H1 (cell line): Measurements from ENCODE around the gene TXK. TPM values are rescaled to one million over a fixed set of nuclear protein-coding genes. Genes with fewer than 3 reads are reported as not detected.

Experiments
- CTCF ChIA-PET: fragments of 300-600 bp; sonication (Branson Sonifier 250); formaldehyde crosslinking; loops from one replicate; lab custom pipeline; 2021; ENCODE audit not compliant: partially characterized antibody; lab: Charles Lee
- POLR2A ChIA-PET: fragments of 300-600 bp; sonication (Branson Sonifier 250); formaldehyde crosslinking; loops from one replicate; lab custom pipeline; 2021; ENCODE audit warnings: inconsistent platforms; ENCODE audit not compliant: partially characterized antibody; lab: Charles Lee
- DNase-seq, 2 experiments: peaks; one replicate each; pipeline versions ENCODE4 v3.0.0 to v3.0.0-alpha.2; 2010 to 2022; ENCODE audit warnings: low spot score in 2 of 2, low read depth in 1 of 2, mixed read lengths in 1 of 2
- FAIRE-seq: peaks from 2 replicates; lab custom pipeline; 2011; peaks lifted over from hg19 to GRCh38; lab: Jason Lieb, UNC
- H2AFZ ChIP-seq: 2 replicates; pipeline ENCODE4 v1.8.1; 2012; ENCODE audit warnings: low read length, inconsistent platforms
- H2AK5ac ChIP-seq: 2 replicates; pipeline ENCODE4 v1.6.1; 2013; ENCODE audit warnings: low read depth, low read length
- H2BK120ac ChIP-seq: replicated peaks from 2 replicates; pipeline ENCODE3; 2013; ENCODE audit warnings: low read depth, low read length, inconsistent platforms
- H2BK12ac ChIP-seq: 2 replicates; pipeline ENCODE4 v1.6.1; 2013; ENCODE audit warnings: low read depth, low read length
- H2BK15ac ChIP-seq: 2 replicates; pipeline ENCODE4 v1.6.1; 2013; ENCODE audit warnings: low read length
- H2BK20ac ChIP-seq: 2 replicates; pipeline ENCODE4 v1.6.1; 2013; ENCODE audit warnings: low read length
- H2BK5ac ChIP-seq: 2 replicates; pipeline ENCODE4 v1.6.1; 2013; ENCODE audit warnings: low read depth, low read length
- H3K14ac ChIP-seq: 2 replicates; pipeline ENCODE4 v1.6.1; 2013; ENCODE audit warnings: inconsistent platforms; ENCODE audit not compliant: insufficient read length
- H3K18ac ChIP-seq: 2 replicates; pipeline ENCODE4 v1.6.1; 2013; ENCODE audit warnings: low read length; ENCODE audit errors: extremely low read depth
- H3K23ac ChIP-seq: 2 replicates; pipeline ENCODE4 v1.6.1; 2013; ENCODE audit warnings: inconsistent platforms; ENCODE audit not compliant: insufficient read length
- H3K23me2 ChIP-seq: 2 replicates; pipeline ENCODE4 v1.6.1; 2013; ENCODE audit warnings: low read depth, low read length
- H3K27ac ChIP-seq: 2 replicates; pipeline ENCODE4 v1.6.1; 2011; ENCODE audit warnings: low read depth, low read length, inconsistent platforms
- H3K27me3 ChIP-seq, 4 experiments: replicated peaks in 1 of 4; 1 replicate in 1 of 4; 2 replicates in 3 of 4; pipeline versions ENCODE4 v1.6.1 to v1.8.1; 2011 to 2013; ENCODE audit warnings: low read length in 3 of 4, mild to moderate bottlenecking in 3 of 4, inconsistent platforms in 2 of 4, mixed read lengths in 2 of 4, moderate library complexity in 1 of 4; ENCODE audit not compliant: control insufficient read depth in 3 of 4, insufficient read depth in 3 of 4; ENCODE audit errors: extremely low read depth in 1 of 4
- H3K36me3 ChIP-seq, 4 experiments: 2 replicates each; pipeline versions ENCODE4 v1.6.1 to v1.8.1; 2011 to 2013; ENCODE audit warnings: mild to moderate bottlenecking in 4 of 4, low read length in 3 of 4, moderate library complexity in 2 of 4, control low read depth in 1 of 4, inconsistent platforms in 1 of 4; ENCODE audit not compliant: insufficient read depth in 4 of 4, control insufficient read depth in 2 of 4
- H3K4ac ChIP-seq: replicated peaks from 2 replicates; pipeline ENCODE3; 2013; ENCODE audit warnings: low read length, low read depth, mixed read lengths, inconsistent platforms; ENCODE audit not compliant: insufficient read length
- H3K4me1 ChIP-seq, 4 experiments: replicated peaks in 1 of 4; 1 replicate in 1 of 4; 2 replicates in 3 of 4; pipeline versions ENCODE4 v1.6.1 to v1.8.1; 2011 to 2013; ENCODE audit warnings: low read length in 3 of 4, inconsistent platforms in 2 of 4, mixed read lengths in 1 of 4; ENCODE audit not compliant: insufficient read depth in 4 of 4, control insufficient read depth in 3 of 4
- H3K4me2 ChIP-seq, 2 experiments: 2 replicates each; pipeline versions ENCODE4 v1.6.1 to v1.8.1; 2011 to 2013; ENCODE audit warnings: low read depth in 2 of 2, low read length in 2 of 2, control low read depth in 1 of 2, inconsistent platforms in 1 of 2, mild to moderate bottlenecking in 1 of 2; ENCODE audit not compliant: insufficient read depth in 1 of 2
- H3K4me3 ChIP-seq, 4 experiments: fragments of 200-600, 300-600 bp in 1 of 4; sonication (generic), shearing (Covaris generic), sonication (Bioruptor Twin) in 1 of 4; 2 replicates each; pipeline versions ENCODE4 v1.5.1 to v1.8.1; 2011 to 2016; ENCODE audit warnings: low read length in 4 of 4, low read depth in 3 of 4, control low read depth in 2 of 4, inconsistent platforms in 2 of 4, mild to moderate bottlenecking in 2 of 4, mixed read lengths in 1 of 4, moderate library complexity in 1 of 4; ENCODE audit not compliant: insufficient read depth in 2 of 4; ENCODE audit errors: extremely low read depth in 1 of 4
- H3K56ac ChIP-seq: replicated peaks from 2 replicates; pipeline ENCODE3; 2013; ENCODE audit warnings: low read depth, mild to moderate bottlenecking, mixed read lengths, low read length, inconsistent platforms; ENCODE audit not compliant: insufficient read length
- H3K79me1 ChIP-seq: 2 replicates; pipeline ENCODE4 v1.6.1; 2013; ENCODE audit warnings: low read depth, low read length, control low read depth
- H3K79me2 ChIP-seq, 2 experiments: 2 replicates each; pipeline versions ENCODE4 v1.6.1 to v1.8.1; 2012 to 2013; ENCODE audit warnings: low read length in 2 of 2, mild to moderate bottlenecking in 2 of 2, inconsistent platforms in 1 of 2; ENCODE audit not compliant: insufficient read depth in 2 of 2, control insufficient read depth in 1 of 2
- H3K9ac ChIP-seq, 4 experiments: replicated peaks in 1 of 4; 1 replicate in 1 of 4; 2 replicates in 3 of 4; pipeline versions ENCODE4 v1.6.1 to v1.8.1; 2011 to 2013; ENCODE audit warnings: low read depth in 3 of 4, low read length in 3 of 4, control low read depth in 2 of 4, mild to moderate bottlenecking in 2 of 4, moderate library complexity in 2 of 4, inconsistent platforms in 1 of 4; ENCODE audit errors: extremely low read depth in 1 of 4
- H3K9me3 ChIP-seq, 2 experiments: 2 replicates each; pipeline versions ENCODE4 v1.6.1 to v1.8.1; 2012 to 2013; ENCODE audit warnings: mild to moderate bottlenecking in 2 of 2, moderate library complexity in 2 of 2, control low read depth in 1 of 2, inconsistent platforms in 1 of 2, low read depth in 1 of 2, low read length in 1 of 2, mixed read lengths in 1 of 2; ENCODE audit not compliant: insufficient read depth in 2 of 2
- H4K20me1 ChIP-seq, 2 experiments: replicated peaks in 1 of 2; 2 replicates each; pipeline versions ENCODE3 to v1.8.1; 2011 to 2013; ENCODE audit warnings: inconsistent platforms in 2 of 2, low read length in 2 of 2, mild to moderate bottlenecking in 1 of 2; ENCODE audit not compliant: insufficient read depth in 2 of 2, control insufficient read depth in 1 of 2
- H4K5ac ChIP-seq: 2 replicates; pipeline ENCODE4 v1.6.1; 2013; ENCODE audit warnings: low read length, low read depth, mixed read lengths, inconsistent platforms; ENCODE audit not compliant: insufficient read length
- H4K8ac ChIP-seq: 2 replicates; pipeline ENCODE4 v1.8.0; 2013; ENCODE audit warnings: mild to moderate bottlenecking, moderate library complexity, low read length, inconsistent platforms; ENCODE audit not compliant: insufficient read depth; ENCODE audit errors: extremely low read depth
- H4K91ac ChIP-seq: replicated peaks from 2 replicates; pipeline ENCODE3; 2013; ENCODE audit warnings: low read length, mixed read lengths, inconsistent platforms; ENCODE audit not compliant: insufficient read length
- BACH1 ChIP-seq: IDR thresholded peaks from 2 replicates; pipeline ENCODE4 v1.6.1; 2012; ENCODE audit warnings: low read length, improper control_type of control experiment
- KDM1A ChIP-seq: fragments of 200-600, 300-600 bp; sonication (generic); IDR thresholded peaks from 2 replicates; pipeline ENCODE4 v1.7.1; 2016; ENCODE audit warnings: mild to moderate bottlenecking, low read length, borderline replicate concordance
- WGBS, 2 experiments: shearing (Covaris generic) in 1 of 2; methylation state at CpG; one replicate each; pipeline versions ENCODE4 v1.1.6 to v1.1.7; 2013 to 2015; ENCODE audit warnings: low lambda C conversion rate in 2 of 2, mixed read lengths in 2 of 2, inconsistent platforms in 1 of 2, low coverage in 1 of 2, missing lambda C conversion rate in 1 of 2; ENCODE audit not compliant: insufficient replicate concordance in 2 of 2, insufficient coverage in 1 of 2, insufficient read length in 1 of 2; ENCODE audit errors: extremely low coverage in 1 of 2, missing lambda C conversion rate in 1 of 2; 5-methylcytosine and 5-hydroxymethylcytosine counted together
- polyA plus RNA-seq, 7 experiments: library from polyadenylated mRNA; depleted of rRNA in 3 of 7; stranded (reverse) in 5 of 7; unstranded in 2 of 7; fragments of >200 nt in 5 of 7; fragments of 200-250 nt in 2 of 7; gene quantifications; 1 replicate in 5 of 7; 2 replicates in 1 of 7; 4 replicates in 1 of 7; pipeline versions ENCODE4 v1.2.1 to v1.2.3, GENCODE V29; 2011 to 2013; ENCODE audit warnings: missing spikeins in 2 of 7, mixed read lengths in 2 of 7
- total RNA-seq: library from RNA; stranded (reverse); fragmentation: NEBNext Ultra II Directional; extraction: Animal tissue kit (Norgen Biotek cat#: 25700); gene quantifications from 2 replicates; pipeline ENCODE4 v1.2.1, GENCODE V29; 2021

The TXK gene
- total and polyA plus RNA-seq, 2 of the 8 experiments (the other 6 are each of a cell fraction or from before 2014, with no cell fraction given) = not detected

DNA sequence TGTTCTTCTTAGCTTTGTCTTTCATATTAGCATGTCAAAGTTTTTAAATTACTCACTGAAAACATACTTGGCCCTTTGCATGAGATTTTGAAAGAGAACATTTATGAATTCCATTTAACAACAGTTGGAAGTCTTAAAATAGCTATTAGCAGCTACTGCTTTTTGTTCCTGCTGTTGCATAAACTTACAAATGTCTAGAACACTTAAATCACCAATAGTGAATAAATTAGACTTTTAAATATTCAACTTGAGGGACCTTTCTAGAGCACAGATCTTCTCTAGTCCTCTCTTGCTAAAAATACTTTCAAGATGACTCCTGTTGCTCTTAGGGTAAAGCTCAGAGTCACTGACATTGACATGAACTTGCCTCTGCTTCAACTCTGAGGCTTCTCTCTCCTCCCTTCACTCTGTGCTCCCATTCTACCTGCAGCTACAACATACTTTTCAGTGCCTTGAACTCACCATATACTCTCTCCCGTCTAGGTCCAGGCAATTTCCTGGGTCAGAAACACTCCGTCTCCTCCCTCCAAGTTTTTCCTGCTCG is 15.8 kb upstream of the TXK start:
- H2BK15ac ChIP-seq = no peak overlapping the region
- no peak overlapping the region for H2AK5ac ChIP-seq
- H3K9me3 ChIP-seq = peaks cover 0 to 2% of the 10 kb centered on the region in 2 experiments; a peak in 1 of 4 replicates
- no peak overlapping the region for H2AFZ ChIP-seq
- no peaks in the 10 kb centered on the region for H4K20me1 ChIP-seq
- POLR2A ChIA-PET = no interaction called here
- 87% methylated on average over 3 of the region's 3 CpGs; no CpG with 5 or more reads in 1 of the 2 experiments for WGBS, 2 experiments
- no peaks in the 10 kb centered on the region for H3K23me2 ChIP-seq
- no peak overlapping the region for H2BK20ac ChIP-seq
- H3K79me2 ChIP-seq = no peaks in the 10 kb centered on the region
- H3K9ac ChIP-seq = no peak overlapping the region; a peak in 1 of 7 replicates
- FAIRE-seq (no peak), DNase-seq (no peak)
- H3K4ac ChIP-seq = no peak overlapping the region
- H3K27me3 ChIP-seq = no peaks in the 10 kb centered on the region
- no peak overlapping the region for H2BK12ac ChIP-seq
- H3K79me1 ChIP-seq = no peaks in the 10 kb centered on the region
- H3K56ac ChIP-seq = no peak overlapping the region
- no peak overlapping the region for H3K4me2 ChIP-seq
- no peak overlapping the region for H3K27ac ChIP-seq
- H3K14ac ChIP-seq = no peak overlapping the region
- no peak overlapping the region for H3K18ac ChIP-seq
- peaks cover 0 to 5% (median 2%) of the 10 kb centered on the region in 4 experiments; a peak in 3 of 8 replicates for H3K36me3 ChIP-seq
- no peak overlapping the region for H3K23ac ChIP-seq
- no peak overlapping the region for H4K91ac ChIP-seq
- no peak overlapping the region for H4K8ac ChIP-seq
- CTCF ChIA-PET = interaction anchor here (1.1 to 1.2 kb wide), 2 partner anchors 23 to 116 kb away, joined by 3 to 5 read pairs; no protein-coding TSS in a partner anchor
- TF ChIP-seq BACH1 (no peak), KDM1A (peak; percentile 31; the same call in 1 of the 2 replicates)
- H2BK120ac ChIP-seq = no peak overlapping the region
- H3K4me3 ChIP-seq = no peak overlapping the region
- H2BK5ac ChIP-seq = no peak overlapping the region
- 0 out of 7 replicates have a peak, but pooled peaks cover 0 to 4% (median 1%) of the 10 kb centered on the region in 4 experiments for H3K4me1 ChIP-seq
- H4K5ac ChIP-seq = no peak overlapping the region
